ENCODE results near the gene HTR5A. TPM values are rescaled to one million over a fixed set of nuclear protein-coding genes. Genes with fewer than 3 reads are reported as not detected.
"Not testable (repeated sequence)": the region's sequence is repeated elsewhere in the genome, so short reads cannot be mapped to it uniquely, and the experiment has no call there.

The HTR5A gene
- total RNA-seq = not detected

- no peak within 1 kb of the TSS for H3K27ac Mint-ChIP-seq
- no peak within 1 kb of the TSS for H3K4me3 Mint-ChIP-seq
- peaks cover 40% of the 10 kb centered on the region for H3K27me3 Mint-ChIP-seq
- DNase-seq = peak; percentile 88
- CTCF ChIA-PET = interaction anchor here (0.6 to 1.8 kb wide), 2 partner anchors 60 to 275 kb away, joined by 3 to 5 read pairs; no protein-coding TSS in a partner anchor
- peaks cover 2% of the 10 kb centered on the region for H3K9me3 Mint-ChIP-seq
- POLR2A ChIA-PET = no interaction called here
- intact Hi-C loops (cut with micrococcal nuclease) = loop anchor here (1.0 kb wide), 1 partner anchor 66 kb away; no protein-coding TSS in a partner anchor
- H3K4me1 Mint-ChIP-seq (ENCODE audit: low read depth) = no peaks in the 10 kb centered on the region
- no peaks in the 10 kb centered on the region for H3K36me3 Mint-ChIP-seq
Observed at GRCh38 chr7:155069992-155070751, at the start of gene HTR5A. Gene HTR5A (plus strand): TSS chr7:155070324. CDS start chr7:155070900, 576 bp downstream.

- ChIA-PET POLR2A (no interaction called here), CTCF (interaction anchor here (0.8 to 1.4 kb wide), 5 partner anchors 10 to 108 kb away, joined by 3 to 4 read pairs (median 3); no protein-coding TSS in a partner anchor)
- no peak for DNase-seq
- intact Hi-C loops (cut with micrococcal nuclease) = no loop called here
- Mint-ChIP-seq H3K9me3 (no peaks in the 10 kb centered on the region), H3K27ac (no peak overlapping the region), H3K36me3 (no peaks in the 10 kb centered on the region), H3K27me3 (no peaks in the 10 kb centered on the region), H3K4me1 (ENCODE audit: low read depth) (no peaks in the 10 kb centered on the region), H3K4me3 (no peak overlapping the region)
Observed at GRCh38 chr7:155020996-155021395, 49.1 kb upstream of the HTR5A start.

- ChIA-PET POLR2A (no interaction called here), CTCF (interaction anchor here (0.8 to 1.4 kb wide), 4 partner anchors 11 to 109 kb away, joined by 3 to 4 read pairs (median 3); no protein-coding TSS in a partner anchor)
- Mint-ChIP-seq H3K27me3 (no peaks in the 10 kb centered on the region), H3K9me3 (no peaks in the 10 kb centered on the region), H3K4me1 (ENCODE audit: low read depth) (no peaks in the 10 kb centered on the region), H3K27ac (no peak overlapping the region), H3K36me3 (no peaks in the 10 kb centered on the region), H3K4me3 (no peak overlapping the region)
- intact Hi-C loops (cut with micrococcal nuclease) = no loop called here
- no peak for DNase-seq
Observed at GRCh38 chr7:155021699-155022145, 48.4 kb upstream of the HTR5A start.

GRCh38 chr7:155027879-155028278, 42.2 kb upstream of the HTR5A start:
- CTCF ChIA-PET = no interaction called here

GRCh38 chr7:155032978-155033377, 37.1 kb upstream of the HTR5A start:
- Mint-ChIP-seq H3K9me3 (no peaks in the 10 kb centered on the region), H3K27me3 (peaks cover 14% of the 10 kb centered on the region), H3K27ac (no peak overlapping the region), H3K36me3 (no peaks in the 10 kb centered on the region), H3K4me3 (no peak overlapping the region), H3K4me1 (ENCODE audit: low read depth) (no peaks in the 10 kb centered on the region)
- no peak for DNase-seq
- ChIA-PET POLR2A (no interaction called here), CTCF (no interaction called here)
- intact Hi-C loops (cut with micrococcal nuclease) = no loop called here

More at GRCh38 chr7:155027879-155028278, 42.2 kb upstream of the HTR5A start:
- Mint-ChIP-seq H3K4me3 (no peak overlapping the region), H3K4me1 (ENCODE audit: low read depth) (no peaks in the 10 kb centered on the region), H3K27me3 (peaks cover 5% of the 10 kb centered on the region), H3K9me3 (no peaks in the 10 kb centered on the region), H3K27ac (no peak overlapping the region), H3K36me3 (no peaks in the 10 kb centered on the region)
- POLR2A ChIA-PET = no interaction called here
- DNase-seq = no peak
- intact Hi-C loops (cut with micrococcal nuclease) = no loop called here

GRCh38 chr7:155034495-155034894, 35.6 kb upstream of the HTR5A start:
- H3K4me3 Mint-ChIP-seq; POLR2A ChIA-PET; intact Hi-C loops (cut with micrococcal nuclease); H3K27ac Mint-ChIP-seq; DNase-seq; H3K36me3 Mint-ChIP-seq; H3K4me1 Mint-ChIP-seq (ENCODE audit: low read depth); CTCF ChIA-PET; H3K9me3 Mint-ChIP-seq: not testable (repeated sequence)
- peaks cover 17% of the 10 kb centered on the region for H3K27me3 Mint-ChIP-seq

- CTCF ChIA-PET = no interaction called here
- intact Hi-C loops (cut with micrococcal nuclease) = no loop called here
- no peak for DNase-seq
- Mint-ChIP-seq H3K27me3 (peaks cover 27% of the 10 kb centered on the region), H3K36me3 (no peaks in the 10 kb centered on the region), H3K27ac (no peak overlapping the region), H3K9me3 (no peaks in the 10 kb centered on the region), H3K4me3 (no peak overlapping the region), H3K4me1 (ENCODE audit: low read depth) (no peaks in the 10 kb centered on the region)
- POLR2A ChIA-PET = no interaction called here
Observed at GRCh38 chr7:155038335-155038734, 31.8 kb upstream of the HTR5A start.

GRCh38 chr7:155043756-155044155, 26.4 kb upstream of the HTR5A start:
- CTCF ChIA-PET = no interaction called here

GRCh38 chr7:155048006-155048405, 22.1 kb upstream of the HTR5A start:
- ChIA-PET POLR2A (no interaction called here), CTCF (no interaction called here)
- H3K27ac Mint-ChIP-seq = no peak overlapping the region
- intact Hi-C loops (cut with micrococcal nuclease) = no loop called here
- no peaks in the 10 kb centered on the region for H3K4me1 Mint-ChIP-seq (ENCODE audit: low read depth)
- H3K36me3 Mint-ChIP-seq = no peaks in the 10 kb centered on the region
- H3K4me3 Mint-ChIP-seq = no peak overlapping the region
- DNase-seq = no peak
- H3K27me3 Mint-ChIP-seq = peaks cover 3% of the 10 kb centered on the region
- no peaks in the 10 kb centered on the region for H3K9me3 Mint-ChIP-seq

More at GRCh38 chr7:155043756-155044155, 26.4 kb upstream of the HTR5A start:
- H3K36me3 Mint-ChIP-seq = no peaks in the 10 kb centered on the region
- no peak overlapping the region for H3K27ac Mint-ChIP-seq
- no peaks in the 10 kb centered on the region for H3K9me3 Mint-ChIP-seq
- no peak overlapping the region for H3K4me3 Mint-ChIP-seq
- intact Hi-C loops (cut with micrococcal nuclease) = no loop called here
- H3K27me3 Mint-ChIP-seq = peaks cover 18% of the 10 kb centered on the region
- no peak for DNase-seq
- POLR2A ChIA-PET = no interaction called here
- no peaks in the 10 kb centered on the region for H3K4me1 Mint-ChIP-seq (ENCODE audit: low read depth)

- ChIA-PET CTCF (no interaction called here), POLR2A (no interaction called here)
- Mint-ChIP-seq H3K36me3 (no peaks in the 10 kb centered on the region), H3K4me1 (ENCODE audit: low read depth) (no peaks in the 10 kb centered on the region), H3K4me3 (no peak overlapping the region), H3K27me3 (peaks cover 7% of the 10 kb centered on the region), H3K27ac (no peak overlapping the region), H3K9me3 (no peaks in the 10 kb centered on the region)
- intact Hi-C loops (cut with micrococcal nuclease) = no loop called here
- no peak for DNase-seq
Observed at GRCh38 chr7:155051355-155051754, 18.8 kb upstream of the HTR5A start.

- peaks cover 9% of the 10 kb centered on the region for H3K27me3 Mint-ChIP-seq
- no peak overlapping the region for H3K27ac Mint-ChIP-seq
- H3K4me1 Mint-ChIP-seq (ENCODE audit: low read depth) = no peaks in the 10 kb centered on the region
- ChIA-PET CTCF (no interaction called here), POLR2A (no interaction called here)
- intact Hi-C loops (cut with micrococcal nuclease) = no loop called here
- no peaks in the 10 kb centered on the region for H3K36me3 Mint-ChIP-seq
- DNase-seq = no peak
- H3K4me3 Mint-ChIP-seq = no peak overlapping the region
- no peaks in the 10 kb centered on the region for H3K9me3 Mint-ChIP-seq
Observed at GRCh38 chr7:155053002-155053401, 17.1 kb upstream of the HTR5A start.

GRCh38 chr7:155054761-155055160, 15.4 kb upstream of the HTR5A start:
- Mint-ChIP-seq H3K27ac (no peak overlapping the region), H3K9me3 (no peaks in the 10 kb centered on the region), H3K4me1 (ENCODE audit: low read depth) (no peaks in the 10 kb centered on the region), H3K36me3 (no peaks in the 10 kb centered on the region), H3K4me3 (no peak overlapping the region), H3K27me3 (peaks cover 11% of the 10 kb centered on the region)
- intact Hi-C loops (cut with micrococcal nuclease) = no loop called here
- ChIA-PET POLR2A (no interaction called here), CTCF (no interaction called here)
- no peak for DNase-seq

- Mint-ChIP-seq H3K36me3 (no peaks in the 10 kb centered on the region), H3K4me3 (no peak overlapping the region), H3K4me1 (ENCODE audit: low read depth) (no peaks in the 10 kb centered on the region), H3K27ac (no peak overlapping the region), H3K9me3 (no peaks in the 10 kb centered on the region), H3K27me3 (peaks cover 23% of the 10 kb centered on the region)
- CTCF ChIA-PET = no interaction called here
- intact Hi-C loops (cut with micrococcal nuclease) = no loop called here
- POLR2A ChIA-PET = no interaction called here
- no peak for DNase-seq
Observed at GRCh38 chr7:155057076-155057475, 13.0 kb upstream of the HTR5A start.

Data from activated CD4-positive, alpha-beta memory T cell treated with anti-CD3 and anti-CD28 coated beads for 36 hours (primary cell).